Ectodermal cell (in vitro differentiated cells): ENCODE measurements around the gene RGS6.

Experiments used
- H3K27ac ChIP-seq: 2 replicates; pipeline ENCODE4 v1.7.0; 2013; ENCODE audit warnings: mild to moderate bottlenecking, low read depth, low read length; ENCODE audit not compliant: insufficient read depth, poor library complexity, severe bottlenecking
- H3K27me3 ChIP-seq: 2 replicates; pipeline ENCODE4 v1.7.0; 2013; ENCODE audit warnings: mild to moderate bottlenecking, low read length; ENCODE audit not compliant: insufficient read depth, control insufficient read depth, poor library complexity, severe bottlenecking
- H3K36me3 ChIP-seq: one replicate; pipeline ENCODE4 v1.7.0; 2013; ENCODE audit warnings: low read length; ENCODE audit not compliant: control insufficient read depth, insufficient read depth
- H3K4me1 ChIP-seq: one replicate; pipeline ENCODE4 v1.7.0; 2013; ENCODE audit warnings: low read length; ENCODE audit not compliant: control insufficient read depth, insufficient read depth
- H3K4me3 ChIP-seq: 2 replicates; pipeline ENCODE4 v1.7.0; 2013; ENCODE audit warnings: low read depth, low read length, control low read depth; ENCODE audit not compliant: insufficient read depth
- H3K9me3 ChIP-seq: 2 replicates; pipeline ENCODE4 v1.7.0; 2013; ENCODE audit warnings: mild to moderate bottlenecking, low read length, moderate library complexity; ENCODE audit not compliant: control insufficient read depth
- WGBS, 2 experiments: methylation state at CpG; one replicate each; pipeline ENCODE4 v1.1.7; 2013; ENCODE audit warnings: missing lambda C conversion rate in 2 of 2; 5-methylcytosine and 5-hydroxymethylcytosine counted together

RGS6 gene

GRCh38 chr14:72430457-72430856 lies 498.2 kb downstream of the RGS6 start:
- H3K4me1 ChIP-seq, result peaks cover 3% of the 10 kb centered on the region
- H3K27ac ChIP-seq, result no peak overlapping the region
- no peaks in the 10 kb centered on the region for H3K36me3 ChIP-seq
- 63 to 73% methylated on average over 1 of the region's 1 CpG for WGBS, 2 experiments
- H3K4me3 ChIP-seq, result no peak overlapping the region
- no peaks in the 10 kb centered on the region for H3K27me3 ChIP-seq
- no peaks in the 10 kb centered on the region for H3K9me3 ChIP-seq

GRCh38 chr14:72432748-72433147 lies 500.5 kb downstream of the RGS6 start:
- Histone ChIP-seq H3K4me1 (peaks cover 3% of the 10 kb centered on the region), H3K36me3 (no peaks in the 10 kb centered on the region), H3K27me3 (no peaks in the 10 kb centered on the region), H3K4me3 (no peak overlapping the region), H3K27ac (no peak overlapping the region), H3K9me3 (no peaks in the 10 kb centered on the region)
- WGBS, 2 experiments, result 72 to 79% methylated on average over 5 of the region's 5 CpGs

- Histone ChIP-seq H3K27ac (no peak overlapping the region), H3K4me1 (peaks cover 3% of the 10 kb centered on the region), H3K4me3 (no peak overlapping the region), H3K27me3 (no peaks in the 10 kb centered on the region), H3K9me3 (no peaks in the 10 kb centered on the region), H3K36me3 (no peaks in the 10 kb centered on the region)
- 90 to 92% methylated on average over 6 of the region's 6 CpGs for WGBS, 2 experiments
Measured at GRCh38 chr14:72433511-72433910, 501.3 kb downstream of the RGS6 start.

- H3K4me1 ChIP-seq, result peaks cover 3% of the 10 kb centered on the region
- no peak overlapping the region for H3K4me3 ChIP-seq
- WGBS, 2 experiments, result 49 to 74% methylated on average over 2 of the region's 2 CpGs
- no peaks in the 10 kb centered on the region for H3K27me3 ChIP-seq
- H3K36me3 ChIP-seq, result no peaks in the 10 kb centered on the region
- no peaks in the 10 kb centered on the region for H3K9me3 ChIP-seq
- no peak overlapping the region for H3K27ac ChIP-seq
Measured at GRCh38 chr14:72434856-72435255, 502.6 kb downstream of the RGS6 start.

- 88 to 89% methylated on average over 4 of the region's 4 CpGs for WGBS, 2 experiments
- Histone ChIP-seq H3K27me3 (no peaks in the 10 kb centered on the region), H3K4me3 (no peak overlapping the region), H3K4me1 (peaks cover under 1% of the 10 kb centered on the region), H3K36me3 (no peaks in the 10 kb centered on the region), H3K9me3 (no peaks in the 10 kb centered on the region), H3K27ac (no peak overlapping the region)
Measured at GRCh38 chr14:72439707-72440106, 507.5 kb downstream of the RGS6 start.

GRCh38 chr14:72443256-72443655 lies 511.0 kb downstream of the RGS6 start:
- Histone ChIP-seq H3K27me3 (no peaks in the 10 kb centered on the region), H3K4me3 (no peak overlapping the region), H3K27ac (no peak overlapping the region), H3K4me1 (no peaks in the 10 kb centered on the region), H3K36me3 (no peaks in the 10 kb centered on the region), H3K9me3 (no peaks in the 10 kb centered on the region)
- WGBS, 2 experiments, result 88 to 90% methylated on average over 2 of the region's 2 CpGs

- Histone ChIP-seq H3K9me3 (no peaks in the 10 kb centered on the region), H3K27me3 (no peaks in the 10 kb centered on the region), H3K4me3 (no peak overlapping the region), H3K27ac (no peak overlapping the region), H3K36me3 (no peaks in the 10 kb centered on the region), H3K4me1 (no peaks in the 10 kb centered on the region)
- WGBS, 2 experiments, result 90 to 91% methylated on average over 6 to 8 of the region's 8 CpGs
Measured at GRCh38 chr14:72443991-72444441, 511.8 kb downstream of the RGS6 start.

GRCh38 chr14:72444701-72445100 lies 512.5 kb downstream of the RGS6 start:
- H3K27ac ChIP-seq, result no peak overlapping the region
- 94 to 95% methylated on average over 6 of the region's 6 CpGs for WGBS, 2 experiments

GRCh38 chr14:72448212-72448611 lies 516.0 kb downstream of the RGS6 start:
- H3K4me3 ChIP-seq, result no peak overlapping the region
- no peaks in the 10 kb centered on the region for H3K9me3 ChIP-seq
- peaks cover 13% of the 10 kb centered on the region for H3K4me1 ChIP-seq
- 78 to 89% methylated on average over 1 of the region's 2 CpGs for WGBS, 2 experiments
- H3K36me3 ChIP-seq, result no peaks in the 10 kb centered on the region
- no peak overlapping the region for H3K27ac ChIP-seq
- no peaks in the 10 kb centered on the region for H3K27me3 ChIP-seq

More at GRCh38 chr14:72444701-72445100, 512.5 kb downstream of the RGS6 start:
- no peaks in the 10 kb centered on the region for H3K27me3 ChIP-seq
- no peaks in the 10 kb centered on the region for H3K4me1 ChIP-seq
- no peaks in the 10 kb centered on the region for H3K9me3 ChIP-seq
- no peaks in the 10 kb centered on the region for H3K36me3 ChIP-seq
- no peak overlapping the region for H3K4me3 ChIP-seq

- Histone ChIP-seq H3K9me3 (no peaks in the 10 kb centered on the region), H3K4me1 (peaks cover 13% of the 10 kb centered on the region), H3K36me3 (no peaks in the 10 kb centered on the region), H3K27ac (no peak overlapping the region), H3K27me3 (no peaks in the 10 kb centered on the region), H3K4me3 (no peak overlapping the region)
- WGBS, 2 experiments, result 95 to 96% methylated on average over 7 of the region's 7 CpGs
Measured at GRCh38 chr14:72450473-72451044, 518.3 kb downstream of the RGS6 start.
